H9 (cell line): ENCODE results near the gene CDK15. TPM values are rescaled to one million over a fixed set of nuclear protein-coding genes. Genes with fewer than 3 reads are reported as not detected.

Experiments used
- DNase-seq: peaks from one replicate; pipeline ENCODE4 v3.0.0-alpha.2; 2017
- H2AFZ ChIP-seq: one replicate; pipeline ENCODE4 v1.6.1; 2013; ENCODE audit warnings: mild to moderate bottlenecking, low read length, control low read depth, moderate library complexity
- H2AK5ac ChIP-seq: 2 replicates; pipeline ENCODE4 v1.6.1; 2013; ENCODE audit warnings: low read length, control low read depth, mixed read lengths; ENCODE audit not compliant: insufficient read length
- H2BK120ac ChIP-seq: one replicate; pipeline ENCODE4 v1.6.1; 2013; ENCODE audit warnings: low read depth, mild to moderate bottlenecking, low read length, control low read depth, inconsistent platforms; ENCODE audit not compliant: poor library complexity, severe bottlenecking
- H2BK12ac ChIP-seq: 2 replicates; pipeline ENCODE4 v1.6.1; 2013; ENCODE audit warnings: low read length, control low read depth, mixed read lengths, low read depth; ENCODE audit not compliant: insufficient read length
- H2BK15ac ChIP-seq: 2 replicates; pipeline ENCODE4 v1.6.1; 2013; ENCODE audit warnings: low read depth, low read length, control low read depth
- H2BK20ac ChIP-seq: one replicate; pipeline ENCODE4 v1.6.1; 2013; ENCODE audit warnings: low read depth, mild to moderate bottlenecking, low read length, control low read depth, inconsistent platforms; ENCODE audit not compliant: poor library complexity, severe bottlenecking
- H2BK5ac ChIP-seq: 2 replicates; pipeline ENCODE4 v1.6.1; 2013; ENCODE audit warnings: low read length, control low read depth, mixed read lengths; ENCODE audit not compliant: insufficient read length
- H3K14ac ChIP-seq: 2 replicates; pipeline ENCODE4 v1.6.1; 2013; ENCODE audit warnings: low read length, control low read depth; ENCODE audit not compliant: insufficient read depth
- H3K18ac ChIP-seq: 2 replicates; pipeline ENCODE4 v1.6.1; 2013; ENCODE audit warnings: low read depth, mild to moderate bottlenecking, mixed read lengths, low read length, control low read depth; ENCODE audit not compliant: insufficient read length
- H3K23ac ChIP-seq: 2 replicates; pipeline ENCODE4 v1.6.1; 2013; ENCODE audit warnings: low read length, control low read depth, mixed read lengths, low read depth; ENCODE audit not compliant: insufficient read length
- H3K23me2 ChIP-seq: 2 replicates; pipeline ENCODE4 v1.6.1; 2013; ENCODE audit warnings: low read depth, mild to moderate bottlenecking, mixed read lengths, low read length, control low read depth; ENCODE audit not compliant: insufficient read length, poor library complexity, severe bottlenecking
- H3K27ac ChIP-seq: 2 replicates; pipeline ENCODE4 v1.5.1; 2013; ENCODE audit warnings: low read length, control low read depth, mixed read lengths, low read depth; ENCODE audit not compliant: insufficient read length
- H3K27me3 ChIP-seq: 2 replicates; pipeline ENCODE4 v1.6.1; 2013; ENCODE audit warnings: low read length, control low read depth, inconsistent platforms; ENCODE audit not compliant: insufficient read depth
- H3K4ac ChIP-seq: 2 replicates; pipeline ENCODE4 v1.6.1; 2013; ENCODE audit warnings: low read depth, mild to moderate bottlenecking, control low read depth, inconsistent platforms, low read length, moderate library complexity
- H3K4me1 ChIP-seq: 2 replicates; pipeline ENCODE4 v1.6.1; 2013; ENCODE audit warnings: low read length, control low read depth, inconsistent platforms; ENCODE audit not compliant: insufficient read depth
- H3K4me2 ChIP-seq: 2 replicates; pipeline ENCODE4 v1.6.1; 2013; ENCODE audit warnings: low read length, control low read depth, mixed read lengths; ENCODE audit not compliant: insufficient read length, insufficient read depth
- H3K56ac ChIP-seq: 2 replicates; pipeline ENCODE4 v1.6.1; 2013; ENCODE audit warnings: low read depth, mild to moderate bottlenecking, mixed read lengths, low read length, control low read depth; ENCODE audit not compliant: insufficient read length
- H3K79me1 ChIP-seq: 2 replicates; pipeline ENCODE4 v1.6.1; 2013; ENCODE audit warnings: low read depth, mild to moderate bottlenecking, moderate library complexity, low read length, control low read depth, inconsistent platforms; ENCODE audit not compliant: insufficient read depth, poor library complexity, severe bottlenecking
- H3K79me2 ChIP-seq: 2 replicates; pipeline ENCODE4 v1.6.1; 2013; ENCODE audit warnings: low read length, control low read depth, inconsistent platforms; ENCODE audit not compliant: insufficient read depth
- H3K9ac ChIP-seq: 2 replicates; pipeline ENCODE4 v1.6.1; 2013; ENCODE audit warnings: low read length, control low read depth, mixed read lengths; ENCODE audit not compliant: insufficient read length; ENCODE audit errors: extremely low read depth
- H3K9me3 ChIP-seq: one replicate; pipeline ENCODE4 v1.6.1; 2013; ENCODE audit warnings: low read depth, low read length, inconsistent platforms; ENCODE audit not compliant: control insufficient read depth
- H3T11ph ChIP-seq: one replicate; pipeline ENCODE4 v1.6.1; 2013; ENCODE audit warnings: mild to moderate bottlenecking, low read length, control low read depth, inconsistent platforms
- H4K20me1 ChIP-seq: one replicate; pipeline ENCODE4 v1.6.1; 2013; ENCODE audit not compliant: control insufficient read depth, insufficient read length, insufficient read depth
- H4K5ac ChIP-seq: 2 replicates; pipeline ENCODE4 v1.6.1; 2013; ENCODE audit warnings: low read depth, mild to moderate bottlenecking, mixed read lengths, low read length, control low read depth; ENCODE audit not compliant: insufficient read length
- H4K8ac ChIP-seq: replicated peaks from 2 replicates; pipeline ENCODE4 v1.6.1; 2013; ENCODE audit warnings: low read length, control low read depth, mixed read lengths, low read depth; ENCODE audit not compliant: insufficient read length
- H4K91ac ChIP-seq: 2 replicates; pipeline ENCODE4 v1.6.1; 2013; ENCODE audit warnings: low read depth, mild to moderate bottlenecking, moderate library complexity, mixed read lengths, low read length, control low read depth; ENCODE audit not compliant: insufficient read length
- H3K27ac Mint-ChIP-seq, 3 experiments: 2 replicates in 2 of 3; 3 replicates in 1 of 3; pipeline ENCODE4 v1.8.0; 2020 to 2021; ENCODE audit warnings: mixed read lengths in 3 of 3, mild to moderate bottlenecking in 1 of 3, moderate library complexity in 1 of 3
- H3K27me3 Mint-ChIP-seq: 2 replicates; pipeline ENCODE4 v1.8.0; 2021; ENCODE audit warnings: low read depth, mild to moderate bottlenecking, moderate library complexity, mixed read lengths
- H3K36me3 Mint-ChIP-seq, 3 experiments: 2 replicates in 2 of 3; 3 replicates in 1 of 3; pipeline ENCODE4 v1.8.0; 2020 to 2021; ENCODE audit warnings: low read depth in 3 of 3, mixed read lengths in 3 of 3; ENCODE audit not compliant: insufficient read depth in 1 of 3
- H3K4me1 Mint-ChIP-seq, 2 experiments: 2 replicates each; pipeline ENCODE4 v1.8.0; 2020; ENCODE audit warnings: mixed read lengths in 2 of 2
- H3K4me3 Mint-ChIP-seq, 2 experiments: 2 replicates in 1 of 2; 3 replicates in 1 of 2; pipeline ENCODE4 v1.8.0; 2020 to 2021; ENCODE audit warnings: mild to moderate bottlenecking in 2 of 2, mixed read lengths in 2 of 2, moderate library complexity in 1 of 2
- H3K9me3 Mint-ChIP-seq, 2 experiments: 2 replicates in 1 of 2; 3 replicates in 1 of 2; pipeline ENCODE4 v1.8.0; 2020; ENCODE audit warnings: mild to moderate bottlenecking in 2 of 2, mixed read lengths in 2 of 2, moderate library complexity in 1 of 2
- WGBS: extraction: QIAGEN DNeasy Blood & Tissue Kit; methylation state at CpG from one replicate; pipeline ENCODE4 v1.1.7; 2013; ENCODE audit warnings: missing lambda C conversion rate, low lambda C conversion rate, mixed read lengths; ENCODE audit not compliant: insufficient read length; ENCODE audit errors: extremely low coverage; 5-methylcytosine and 5-hydroxymethylcytosine counted together
- total RNA-seq: library from RNA; stranded (reverse); gene quantifications from 2 replicates; pipeline ENCODE4 v1.2.1, GENCODE V29; 2021
- TF ChIP-seq, protein P1 (sequence below): fragments of 200-600 bp; sonication (generic); conservative IDR thresholded peaks from 3 replicates; pipeline ENCODE4 v1.8.0; 2021; ENCODE audit warnings: antibody characterized with exemption, mild to moderate bottlenecking

The CDK15 gene
- total RNA-seq, 1 experiment from 2014 or later = not detected

DNA sequence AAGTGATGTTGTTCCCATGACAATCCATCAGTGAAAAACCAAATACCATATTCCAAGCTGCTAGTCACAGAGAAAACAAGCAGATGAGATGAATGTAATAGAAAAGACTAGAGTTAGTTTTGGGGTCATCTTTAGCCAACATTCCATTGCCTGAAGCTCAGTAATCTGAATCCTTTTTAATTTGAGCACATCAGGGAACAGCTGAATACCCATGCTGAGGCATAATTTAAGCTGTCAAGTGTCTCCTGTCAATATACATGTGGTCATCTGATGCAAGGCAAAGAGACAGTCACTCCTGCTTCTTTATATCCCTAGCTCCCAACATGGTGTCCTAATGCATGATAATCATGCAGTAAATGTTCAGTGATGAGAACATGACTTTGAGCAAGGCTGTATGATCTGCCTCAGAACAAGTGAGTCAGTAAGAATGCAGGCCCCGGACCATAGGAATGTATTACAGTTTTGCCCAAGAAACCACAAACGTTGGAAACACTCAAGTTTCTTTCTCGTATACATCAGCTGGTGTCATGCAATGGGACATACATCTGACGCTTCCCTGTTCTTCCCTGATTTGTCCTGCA lies 48.0 kb downstream of the CDK15 start:
- Histone ChIP-seq H3K23ac (no peak overlapping the region), H3K4me1 (0 out of 2 replicates have a peak, but pooled peaks cover 5% of the 10 kb centered on the region), H3T11ph (no peak overlapping the region), H3K23me2 (peaks cover 6% of the 10 kb centered on the region), H3K14ac (no peak overlapping the region), H2BK20ac (no peak overlapping the region), H3K4ac (no peak overlapping the region), H2BK120ac (no peak overlapping the region), H2AFZ (no peak overlapping the region), H3K56ac (no peak overlapping the region), H3K79me2 (no peaks in the 10 kb centered on the region), H3K27ac (no peak overlapping the region), H2BK12ac (no peak overlapping the region), H3K9ac (no peak overlapping the region), H3K9me3 (no peaks in the 10 kb centered on the region), H3K79me1 (no peaks in the 10 kb centered on the region), H4K5ac (no peak overlapping the region), H4K20me1 (no peaks in the 10 kb centered on the region), H2BK15ac (no peak overlapping the region), H4K8ac (no peak overlapping the region), H3K4me2 (no peak overlapping the region), H4K91ac (no peak overlapping the region), H2BK5ac (no peak overlapping the region), H3K27me3 (no peaks in the 10 kb centered on the region), H2AK5ac (no peak overlapping the region), H3K18ac (no peak overlapping the region)
- no peaks in the 10 kb centered on the region for H3K36me3 Mint-ChIP-seq
- TF ChIP-seq, protein P1, sequence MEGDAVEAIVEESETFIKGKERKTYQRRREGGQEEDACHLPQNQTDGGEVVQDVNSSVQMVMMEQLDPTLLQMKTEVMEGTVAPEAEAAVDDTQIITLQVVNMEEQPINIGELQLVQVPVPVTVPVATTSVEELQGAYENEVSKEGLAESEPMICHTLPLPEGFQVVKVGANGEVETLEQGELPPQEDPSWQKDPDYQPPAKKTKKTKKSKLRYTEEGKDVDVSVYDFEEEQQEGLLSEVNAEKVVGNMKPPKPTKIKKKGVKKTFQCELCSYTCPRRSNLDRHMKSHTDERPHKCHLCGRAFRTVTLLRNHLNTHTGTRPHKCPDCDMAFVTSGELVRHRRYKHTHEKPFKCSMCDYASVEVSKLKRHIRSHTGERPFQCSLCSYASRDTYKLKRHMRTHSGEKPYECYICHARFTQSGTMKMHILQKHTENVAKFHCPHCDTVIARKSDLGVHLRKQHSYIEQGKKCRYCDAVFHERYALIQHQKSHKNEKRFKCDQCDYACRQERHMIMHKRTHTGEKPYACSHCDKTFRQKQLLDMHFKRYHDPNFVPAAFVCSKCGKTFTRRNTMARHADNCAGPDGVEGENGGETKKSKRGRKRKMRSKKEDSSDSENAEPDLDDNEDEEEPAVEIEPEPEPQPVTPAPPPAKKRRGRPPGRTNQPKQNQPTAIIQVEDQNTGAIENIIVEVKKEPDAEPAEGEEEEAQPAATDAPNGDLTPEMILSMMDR = no peak
- no CpG with 5 or more reads among the region's 4 CpGs for WGBS
- no peak for DNase-seq
- H3K27ac Mint-ChIP-seq = no peak overlapping the region
- H3K27me3 Mint-ChIP-seq = no peaks in the 10 kb centered on the region
- no peak overlapping the region for H3K4me3 Mint-ChIP-seq
- peaks cover 28 to 34% of the 10 kb centered on the region in 2 experiments for H3K4me1 Mint-ChIP-seq
- no peaks in the 10 kb centered on the region for H3K9me3 Mint-ChIP-seq
